NCI-H2196 (cell line): ENCODE data around the gene ICOS.

Experiments
- DNase-seq: peaks from one replicate; lab custom pipeline; 2025; ENCODE audit not compliant: unreplicated experiment; lab: John Stamatoyannopoulos, UW

Gene ICOS, protein sequence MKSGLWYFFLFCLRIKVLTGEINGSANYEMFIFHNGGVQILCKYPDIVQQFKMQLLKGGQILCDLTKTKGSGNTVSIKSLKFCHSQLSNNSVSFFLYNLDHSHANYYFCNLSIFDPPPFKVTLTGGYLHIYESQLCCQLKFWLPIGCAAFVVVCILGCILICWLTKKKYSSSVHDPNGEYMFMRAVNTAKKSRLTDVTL

GRCh38 chr2:203936535-203936934, at the start of gene ICOS:
Gene ICOS (plus strand): TSS chr2:203936763. CDS start chr2:203936815, 52 bp downstream.
- no peak for DNase-seq

DNA sequence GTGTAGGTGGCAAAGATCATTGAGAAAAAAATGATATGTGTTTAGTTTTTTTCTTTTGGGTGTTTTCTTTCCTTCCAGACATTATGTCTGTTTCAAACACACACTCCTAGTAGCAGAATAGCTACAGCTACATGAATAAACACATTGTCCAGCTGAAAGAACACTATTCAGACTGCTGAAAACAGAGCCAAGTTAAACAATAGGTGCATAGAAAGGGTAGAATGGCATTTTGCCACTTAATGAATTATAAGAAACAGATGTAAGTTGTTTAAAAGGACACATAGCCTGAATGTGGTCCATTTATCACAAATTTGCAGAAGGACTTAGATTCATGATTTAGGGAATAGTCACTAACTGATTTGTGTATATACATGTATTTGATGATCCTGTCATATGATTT, 48.9 kb upstream of the ICOS start:
- DNase-seq: peak; percentile 41

DNA sequence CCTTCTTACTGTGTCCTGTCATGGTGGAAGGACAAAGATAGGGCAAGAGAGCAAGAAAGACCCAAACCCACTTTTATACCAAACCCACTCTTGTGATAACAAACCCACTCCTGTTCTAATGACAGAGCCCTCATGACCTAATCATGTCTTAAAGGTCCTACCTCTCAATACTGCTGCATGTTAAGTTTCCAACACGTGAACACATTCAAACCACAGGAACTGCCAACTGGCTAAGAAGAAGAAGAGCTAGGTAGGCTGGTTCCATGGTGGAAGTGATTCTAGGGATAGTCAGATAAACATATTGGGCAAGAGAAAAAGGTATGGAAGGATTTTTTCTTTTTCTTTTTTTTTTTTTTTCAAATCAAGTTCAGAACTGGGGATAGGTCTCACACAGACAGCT, 47.0 kb upstream of the ICOS start:
- DNase-seq: no peak

DNA sequence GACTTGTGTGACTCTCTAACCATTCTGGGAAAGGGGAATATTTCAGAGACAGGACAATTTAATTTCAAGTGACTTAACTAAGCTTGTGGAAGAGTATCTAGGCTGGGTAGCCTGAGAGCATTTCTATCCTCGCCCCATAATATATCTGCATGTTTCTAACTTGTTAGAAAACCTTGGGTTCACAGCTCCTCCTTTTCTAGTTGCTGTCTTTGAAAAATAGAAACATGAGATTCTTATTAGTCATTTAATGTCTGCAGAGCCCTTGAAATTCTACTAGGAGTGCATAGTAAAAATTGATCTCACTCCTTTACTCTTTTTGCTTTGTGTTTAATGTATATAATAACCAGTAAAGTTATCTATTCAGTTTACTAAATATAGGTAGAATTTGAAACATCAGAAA, 46.6 kb upstream of the ICOS start:
- DNase-seq: no peak

DNA sequence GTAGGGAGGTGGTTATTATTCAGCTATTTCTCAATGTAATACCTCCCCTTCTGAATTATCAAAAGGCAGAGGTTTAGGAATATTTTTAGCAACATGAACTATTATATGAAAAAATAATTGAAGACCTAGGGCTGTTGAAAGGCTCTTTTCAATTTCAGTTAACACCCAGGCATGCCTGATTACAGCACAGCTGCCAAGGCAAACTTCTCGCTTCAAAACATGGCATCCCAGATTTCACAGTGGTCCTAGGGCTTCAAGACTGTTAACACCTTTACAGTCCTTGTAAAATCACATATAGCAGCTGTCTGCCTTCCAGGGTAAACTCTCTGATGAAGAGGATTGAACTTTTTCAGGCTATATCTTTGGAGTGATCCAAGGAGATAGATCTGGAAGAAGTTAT, 45.8 kb upstream of the ICOS start:
- no peak for DNase-seq

- DNase-seq: no peak
Measured at GRCh38 chr2:203891474-203891873, 45.1 kb upstream of the ICOS start.

- no peak for DNase-seq
Measured at GRCh38 chr2:203892207-203892606, 44.4 kb upstream of the ICOS start.

DNA sequence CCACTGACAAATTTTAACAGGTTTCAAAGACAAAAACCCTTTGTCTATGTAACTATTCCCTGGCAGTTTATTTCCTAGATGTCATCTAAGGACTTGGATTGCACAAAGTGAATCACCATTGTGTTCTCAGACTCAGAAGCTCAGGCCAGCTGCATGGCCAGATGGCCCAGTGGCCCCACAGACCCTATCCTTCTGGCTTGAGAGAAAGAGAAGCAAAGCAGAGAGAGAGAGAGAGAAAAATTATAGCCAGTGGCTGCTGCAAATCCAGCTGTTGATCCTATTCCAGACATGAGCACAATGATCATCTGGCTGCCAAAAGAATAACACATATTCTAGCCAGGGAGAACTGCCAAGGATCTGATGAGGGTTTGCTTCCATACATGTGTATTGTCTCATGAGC, 43.2 kb upstream of the ICOS start:
- no peak for DNase-seq

GRCh38 chr2:203893840-203894239, 42.7 kb upstream of the ICOS start:
- no peak for DNase-seq

DNA sequence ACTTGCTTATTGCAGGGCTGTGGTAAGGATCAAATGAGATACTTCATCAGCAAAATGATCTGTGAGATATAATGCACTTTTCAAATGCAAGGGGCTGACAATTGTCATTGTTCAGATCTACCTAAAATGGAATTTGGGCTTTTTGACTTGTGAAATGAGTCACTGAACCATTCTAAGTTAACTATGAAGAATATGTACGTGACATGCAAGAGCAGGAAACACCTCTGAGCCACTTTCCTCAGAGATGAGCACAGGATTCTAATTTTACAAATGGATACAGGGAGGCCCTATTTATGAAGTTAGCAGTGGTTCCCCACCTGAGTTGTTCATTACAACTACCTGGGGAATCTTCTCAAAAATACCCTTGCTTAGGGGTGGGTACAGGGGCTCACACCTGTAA, 42.3 kb upstream of the ICOS start:
- no peak for DNase-seq

DNA sequence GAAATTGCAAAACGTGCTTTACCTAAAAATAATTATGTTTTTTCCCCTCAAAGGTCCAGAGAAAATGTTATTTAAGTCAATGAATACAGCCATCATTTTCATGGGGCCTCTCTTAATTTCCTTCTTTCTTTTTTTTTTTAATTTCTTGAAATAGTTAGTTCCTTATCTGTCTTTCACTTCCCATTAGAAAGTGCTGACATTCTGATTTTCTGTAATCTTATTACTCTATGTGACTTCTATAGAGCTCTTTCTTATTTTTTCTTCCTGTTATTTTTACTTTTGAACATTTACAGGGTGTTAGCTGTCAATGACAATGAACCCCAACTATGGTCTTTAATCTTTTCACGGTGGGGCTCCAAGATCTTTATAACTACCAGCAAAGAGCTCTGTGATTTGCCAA, 39.0 kb upstream of the ICOS start:
- DNase-seq: no peak

DNA sequence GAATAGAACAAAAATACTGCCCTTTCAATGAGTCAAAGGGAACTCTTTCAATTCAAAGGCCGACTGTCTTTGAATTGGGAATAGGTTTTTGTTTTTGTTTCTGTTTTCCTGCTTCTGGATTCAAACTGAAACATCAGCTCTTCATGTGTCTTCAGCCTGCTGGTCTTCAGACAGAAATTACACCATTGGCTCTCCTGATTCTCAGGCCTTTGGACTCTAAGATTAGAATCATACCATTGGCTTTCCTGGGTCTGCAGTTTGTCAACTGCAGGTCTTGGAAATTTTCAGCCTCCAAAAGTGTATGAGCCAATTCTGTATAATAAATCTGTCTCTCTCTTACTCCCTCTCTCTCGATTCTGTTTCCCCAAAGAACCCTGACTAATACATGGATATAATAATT, 37.9 kb upstream of the ICOS start:
- DNase-seq: no peak

DNA sequence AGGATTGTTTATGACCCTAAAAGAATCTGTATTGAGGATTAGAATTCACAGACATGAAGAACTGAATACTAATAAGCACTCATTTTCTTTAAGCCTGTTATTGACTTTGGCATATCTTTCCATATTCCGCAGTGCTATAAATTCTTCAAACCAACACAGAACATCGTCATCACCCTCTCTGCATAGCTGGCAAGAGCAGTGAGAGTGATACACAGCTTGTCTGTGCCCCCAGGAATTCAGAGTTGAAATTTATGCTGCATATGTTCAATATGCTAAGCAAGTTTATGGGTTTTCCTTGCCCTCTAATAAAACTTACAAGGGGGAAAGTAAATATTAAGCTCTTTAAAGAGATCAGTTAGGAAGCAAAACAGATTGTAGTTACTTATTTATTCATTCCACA, 36.3 kb upstream of the ICOS start:
- no peak for DNase-seq

- DNase-seq: no peak
Measured at GRCh38 chr2:203904022-203904421, 32.5 kb upstream of the ICOS start.

DNA sequence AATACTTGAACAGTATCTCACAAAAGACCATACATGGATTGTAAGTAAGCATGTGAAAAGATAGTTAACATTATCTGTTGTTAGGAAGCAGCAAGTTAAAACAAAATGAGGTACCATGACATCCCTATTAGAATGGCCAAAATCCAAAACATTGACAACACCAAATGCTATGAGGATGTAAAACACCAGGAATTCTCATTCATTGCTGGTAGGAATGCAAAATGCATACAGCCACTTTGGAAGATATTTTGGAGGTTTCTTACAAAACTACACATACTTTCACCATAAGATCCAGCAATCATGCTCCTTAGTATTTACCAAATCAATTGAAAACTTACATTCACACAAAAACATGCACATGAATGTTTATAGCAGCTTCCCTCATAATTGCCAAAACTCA, 30.9 kb upstream of the ICOS start:
- DNase-seq: no peak

GRCh38 chr2:203908066-203908796, 28.3 kb upstream of the ICOS start:
- DNase-seq: no peak

DNA sequence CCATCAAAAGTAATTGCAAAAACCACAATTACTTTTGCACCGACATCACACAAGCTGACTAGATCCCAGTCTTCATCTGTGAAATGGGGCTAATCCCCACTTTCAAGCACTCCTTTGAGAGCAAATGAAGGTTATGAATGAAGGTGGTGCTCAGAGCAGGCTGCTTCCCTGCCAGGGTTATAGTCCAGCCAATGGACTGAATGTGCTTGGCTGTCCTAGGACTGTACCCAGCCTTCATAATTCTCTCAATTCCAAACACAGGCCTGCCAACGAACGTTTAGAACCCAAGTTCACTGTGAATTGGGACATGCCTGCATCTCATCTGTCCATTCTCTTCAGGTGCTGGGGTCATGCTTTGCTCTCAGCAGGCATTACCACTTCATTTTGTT, 27.8 kb upstream of the ICOS start:
- no peak for DNase-seq

DNA sequence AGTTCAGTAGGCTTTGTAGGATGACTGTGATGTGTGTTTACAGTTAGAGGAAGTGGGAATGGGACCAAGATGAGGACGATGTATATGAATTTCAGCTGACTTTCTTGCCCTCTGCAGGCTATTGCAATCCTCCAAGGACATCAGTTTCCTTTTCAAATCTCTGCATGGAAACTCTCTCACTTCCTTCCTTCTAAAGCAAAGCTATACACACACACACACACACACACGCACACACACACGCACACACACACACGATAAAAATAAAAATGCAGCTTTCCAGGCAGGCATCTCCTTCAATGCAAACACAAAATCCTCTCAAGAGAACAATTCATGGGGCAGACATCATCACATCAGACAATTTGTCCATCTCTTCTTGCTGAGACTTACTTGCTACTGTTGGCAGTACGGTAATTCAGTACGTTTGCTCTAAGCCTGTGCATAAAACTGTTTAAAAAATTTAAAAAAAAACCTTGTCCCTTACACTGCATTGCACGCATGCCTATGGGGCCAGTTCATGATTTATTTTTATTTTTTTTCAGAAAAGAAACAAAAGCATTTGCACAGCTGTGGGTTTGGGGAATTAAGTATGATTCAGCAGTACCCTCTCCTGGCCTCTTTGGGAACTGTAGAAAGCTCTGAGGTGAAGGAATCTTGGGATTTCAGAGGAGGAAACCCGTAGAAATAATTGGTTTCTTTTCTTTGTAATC, 27.1 kb upstream of the ICOS start:
- peak; percentile 51 for DNase-seq

- no peak for DNase-seq
Measured at GRCh38 chr2:203909974-203910373, 26.6 kb upstream of the ICOS start.

DNA sequence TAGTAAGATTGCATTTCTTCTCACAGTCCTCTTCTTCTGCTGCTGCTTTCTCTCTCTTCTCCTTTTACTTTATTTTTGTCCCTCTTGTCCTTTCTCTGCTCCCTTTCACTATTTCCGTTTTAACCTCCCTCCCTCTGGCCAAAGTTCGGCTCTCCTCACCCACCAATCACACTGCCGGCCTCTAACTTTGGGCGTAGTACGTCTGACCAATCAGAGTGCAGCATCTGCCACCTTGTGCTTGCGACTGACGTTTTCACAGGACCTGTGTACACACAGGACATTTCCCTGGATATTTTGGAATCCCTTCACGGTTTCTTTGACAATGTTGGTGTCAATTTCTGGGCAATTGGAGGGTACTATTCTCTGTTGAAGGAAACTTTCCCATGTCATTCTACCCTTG, 22.6 kb upstream of the ICOS start:
- no peak for DNase-seq

DNA sequence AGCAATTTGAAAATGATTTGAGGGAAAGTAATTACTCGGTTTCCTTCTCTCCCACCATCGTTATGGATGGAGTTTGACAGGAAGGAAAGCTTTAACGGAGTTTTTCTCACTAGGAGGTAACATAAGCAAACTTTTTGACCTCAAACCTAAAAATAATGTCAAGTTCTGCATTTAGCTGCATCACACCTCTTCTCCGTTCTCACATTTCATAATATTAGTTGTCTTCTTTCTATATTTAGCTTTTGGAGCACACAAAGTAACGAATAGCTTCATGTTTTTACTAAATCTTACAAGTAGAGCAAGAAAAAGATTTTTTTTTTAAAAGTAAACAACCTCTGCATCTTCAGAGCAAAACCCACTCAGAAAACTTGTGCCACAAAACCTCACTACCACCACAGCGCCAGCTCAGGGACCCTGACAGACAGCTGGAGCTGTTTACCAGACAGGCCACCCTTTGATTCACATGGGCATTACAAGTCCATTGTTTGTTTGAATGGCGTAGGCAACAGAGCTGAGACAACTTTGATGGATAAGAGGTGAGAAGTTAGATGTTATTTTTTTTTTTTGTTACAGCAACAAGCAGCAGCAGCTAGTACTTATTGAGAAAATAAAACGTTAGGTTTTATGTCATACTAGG, 21.9 kb upstream of the ICOS start:
- no peak for DNase-seq

DNA sequence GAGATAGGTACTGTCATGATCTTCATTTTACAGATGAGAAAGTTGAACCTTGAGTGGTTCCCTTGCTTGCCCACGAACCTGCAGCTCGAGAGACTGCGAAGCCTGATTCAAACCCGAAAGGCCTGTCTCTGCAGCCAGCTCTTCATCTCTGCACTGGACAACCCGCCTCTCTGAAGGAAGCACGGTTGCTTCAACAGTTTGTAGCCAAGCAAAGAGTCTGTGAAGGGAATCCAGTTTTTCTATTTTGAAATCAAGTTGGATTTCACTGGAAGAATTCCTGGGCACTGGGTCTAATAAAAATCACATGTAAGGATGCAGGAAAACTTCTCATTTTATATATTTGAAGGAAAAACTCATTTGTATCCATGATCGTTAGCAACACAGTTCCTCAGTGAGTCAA, 21.3 kb upstream of the ICOS start:
- DNase-seq: no peak
